ENCODE measurements around the gene KRTAP10-10.

The KRTAP10-10 gene

DNA sequence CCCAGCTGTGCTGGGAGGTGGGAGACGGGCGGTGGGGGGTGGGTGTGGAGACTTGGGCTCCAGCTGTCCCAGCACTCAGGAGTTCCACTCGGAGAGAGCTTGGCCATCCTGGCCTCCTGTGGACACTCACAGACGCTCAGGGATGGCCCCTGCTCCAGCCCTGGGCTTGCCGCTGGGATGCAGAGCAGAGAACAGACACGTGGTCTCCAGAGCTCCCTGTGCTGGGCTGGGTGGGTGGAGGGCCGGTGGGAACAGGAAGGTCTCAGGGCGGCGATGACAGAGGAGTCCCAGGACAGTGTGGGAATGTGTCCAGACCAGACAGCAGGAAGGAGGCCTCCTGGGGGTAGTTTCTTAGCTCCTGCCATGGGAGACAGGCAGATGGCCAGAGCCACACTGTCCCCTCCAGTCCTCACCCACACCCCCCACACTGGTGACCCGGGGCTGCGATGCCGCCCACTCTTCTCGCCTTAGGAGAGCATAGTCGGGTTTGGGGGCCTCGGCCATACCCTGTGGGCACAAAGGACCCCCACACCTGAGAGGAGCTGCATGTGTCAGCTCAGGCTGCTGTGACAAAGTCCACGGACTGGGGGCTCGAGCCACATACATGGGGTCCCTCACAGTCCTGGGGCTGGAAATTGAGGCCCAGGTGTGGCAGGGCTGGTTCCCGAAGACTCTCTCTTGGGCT is 8.3 kb upstream of the KRTAP10-10 start:
- H3K4me3 ChIP-seq (replicated peaks; ENCODE audit: insufficient read depth, low read length), result no peak overlapping the region
- H3K27ac ChIP-seq (replicated peaks), result no peak overlapping the region
- no peak for TF ChIP-seq REST (IDR thresholded peaks at IDR 0.05; ENCODE audit: insufficient replicate concordance, low read depth)
- no peak for TF ChIP-seq SPI1 (IDR thresholded peaks at IDR 0.05; ENCODE audit: borderline replicate concordance, low read depth)
- TF ChIP-seq POLR2AphosphoS5 (IDR thresholded peaks at IDR 0.05; ENCODE audit: low read depth), result no peak
- TF ChIP-seq, protein P1, sequence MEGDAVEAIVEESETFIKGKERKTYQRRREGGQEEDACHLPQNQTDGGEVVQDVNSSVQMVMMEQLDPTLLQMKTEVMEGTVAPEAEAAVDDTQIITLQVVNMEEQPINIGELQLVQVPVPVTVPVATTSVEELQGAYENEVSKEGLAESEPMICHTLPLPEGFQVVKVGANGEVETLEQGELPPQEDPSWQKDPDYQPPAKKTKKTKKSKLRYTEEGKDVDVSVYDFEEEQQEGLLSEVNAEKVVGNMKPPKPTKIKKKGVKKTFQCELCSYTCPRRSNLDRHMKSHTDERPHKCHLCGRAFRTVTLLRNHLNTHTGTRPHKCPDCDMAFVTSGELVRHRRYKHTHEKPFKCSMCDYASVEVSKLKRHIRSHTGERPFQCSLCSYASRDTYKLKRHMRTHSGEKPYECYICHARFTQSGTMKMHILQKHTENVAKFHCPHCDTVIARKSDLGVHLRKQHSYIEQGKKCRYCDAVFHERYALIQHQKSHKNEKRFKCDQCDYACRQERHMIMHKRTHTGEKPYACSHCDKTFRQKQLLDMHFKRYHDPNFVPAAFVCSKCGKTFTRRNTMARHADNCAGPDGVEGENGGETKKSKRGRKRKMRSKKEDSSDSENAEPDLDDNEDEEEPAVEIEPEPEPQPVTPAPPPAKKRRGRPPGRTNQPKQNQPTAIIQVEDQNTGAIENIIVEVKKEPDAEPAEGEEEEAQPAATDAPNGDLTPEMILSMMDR (IDR thresholded peaks at IDR 0.05; ENCODE audit: insufficient read depth, low read length), result no peak
- H3K27me3 ChIP-seq (ENCODE audit: insufficient read depth, poor library complexity, severe bottlenecking), result no peaks in the 10 kb centered on the region
- DNase-seq (ENCODE audit: low read depth in 1 of 2, low spot score in 1 of 2), result no peak

GRCh38 chr21:44630440-44630839 is 6.7 kb upstream of the KRTAP10-10 start:
- Histone ChIP-seq H3K27ac (replicated peaks) (no peak overlapping the region), H3K27me3 (ENCODE audit: insufficient read depth, poor library complexity, severe bottlenecking) (no peaks in the 10 kb centered on the region), H3K4me3 (replicated peaks; ENCODE audit: insufficient read depth, low read length) (no peak overlapping the region)
- TF ChIP-seq GABPA (IDR thresholded peaks at IDR 0.05; ENCODE audit: low read depth), result no peak
- TF ChIP-seq POLR2AphosphoS5 (IDR thresholded peaks at IDR 0.05; ENCODE audit: low read depth), result no peak
- no peak for TF ChIP-seq SPI1 (IDR thresholded peaks at IDR 0.05; ENCODE audit: borderline replicate concordance, low read depth)
- TF ChIP-seq, protein P1 (IDR thresholded peaks at IDR 0.05; ENCODE audit: insufficient read depth, low read length), result no peak
- no peak for TF ChIP-seq REST (IDR thresholded peaks at IDR 0.05; ENCODE audit: insufficient replicate concordance, low read depth)
- no peak for DNase-seq (ENCODE audit: low read depth in 1 of 2, low spot score in 1 of 2)

DNA sequence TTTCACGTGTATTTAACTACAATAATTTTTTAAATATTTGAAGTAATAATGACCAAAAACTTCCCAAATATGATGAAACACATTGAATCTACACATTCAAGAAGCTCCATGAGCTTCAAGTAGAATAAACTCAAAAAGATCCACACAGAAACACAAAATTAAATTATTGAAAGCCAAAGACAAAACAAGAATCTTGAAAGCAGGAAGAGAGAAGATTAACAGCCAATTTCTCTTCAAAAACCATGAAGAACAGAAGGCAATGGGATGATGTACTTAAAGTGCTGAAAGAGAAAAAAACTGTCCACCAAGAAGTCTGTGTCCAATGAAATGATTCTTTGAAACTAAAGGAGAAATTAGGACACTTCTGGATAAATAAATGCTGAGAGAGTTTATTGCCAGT is 5.1 kb upstream of the KRTAP10-10 start:
- TF ChIP-seq REST (IDR thresholded peaks at IDR 0.05; ENCODE audit: insufficient replicate concordance, low read depth) (no peak), POLR2AphosphoS5 (IDR thresholded peaks at IDR 0.05; ENCODE audit: low read depth) (no peak), SPI1 (IDR thresholded peaks at IDR 0.05; ENCODE audit: borderline replicate concordance, low read depth) (no peak), GABPA (IDR thresholded peaks at IDR 0.05; ENCODE audit: low read depth) (no peak)
- TF ChIP-seq, protein P1 (IDR thresholded peaks at IDR 0.05; ENCODE audit: insufficient read depth, low read length), result no peak
- Histone ChIP-seq H3K4me3 (replicated peaks; ENCODE audit: insufficient read depth, low read length) (no peak overlapping the region), H3K27me3 (ENCODE audit: insufficient read depth, poor library complexity, severe bottlenecking) (no peaks in the 10 kb centered on the region), H3K27ac (replicated peaks) (no peak overlapping the region)
- no peak for DNase-seq (ENCODE audit: low read depth in 1 of 2, low spot score in 1 of 2)
